Ishikawa (cell line): ENCODE measurements around the gene APBA3.

Experiments used
- CREB1 ChIP-seq: IDR thresholded peaks from 2 replicates; pipeline ENCODE4 v1.6.1; 2012; ENCODE audit warnings: low read depth
- EGR1 ChIP-seq: IDR thresholded peaks from 2 replicates; pipeline ENCODE4 v1.6.1; 2012
- EP300 ChIP-seq: IDR thresholded peaks from 2 replicates; pipeline ENCODE4 v1.6.1; 2012; ENCODE audit warnings: borderline replicate concordance
- FOXM1 ChIP-seq: IDR thresholded peaks from 2 replicates; pipeline ENCODE4 v1.6.1; 2012; ENCODE audit warnings: low read depth, borderline replicate concordance
- NFIC ChIP-seq: IDR thresholded peaks from 2 replicates; pipeline ENCODE4 v1.6.1; 2012
- RAD21 ChIP-seq: IDR thresholded peaks from 2 replicates; pipeline ENCODE4 v1.6.1; 2012; ENCODE audit warnings: low read depth
- TAF1 ChIP-seq: IDR thresholded peaks from 2 replicates; pipeline ENCODE4 v1.6.1; 2012; ENCODE audit warnings: low read depth, mild to moderate bottlenecking
- TCF12 ChIP-seq: IDR thresholded peaks from 2 replicates; pipeline ENCODE4 v1.6.1; 2012; ENCODE audit warnings: low read depth
- TEAD4 ChIP-seq: IDR thresholded peaks from 2 replicates; pipeline ENCODE4 v1.6.1; 2012
- YY1 ChIP-seq: IDR thresholded peaks from 2 replicates; pipeline ENCODE4 v1.6.1; 2012; ENCODE audit warnings: low read depth
- TF ChIP-seq, protein P1 (sequence below): IDR thresholded peaks from 2 replicates; pipeline ENCODE4 v1.6.1; 2012
- TF ChIP-seq, protein P2 (sequence below): IDR thresholded peaks from 2 replicates; pipeline ENCODE4 v1.6.1; 2012; ENCODE audit warnings: low read depth, mild to moderate bottlenecking
- TF ChIP-seq, protein P3 (sequence below): IDR thresholded peaks from 2 replicates; pipeline ENCODE4 v1.6.1; 2012

DNA sequence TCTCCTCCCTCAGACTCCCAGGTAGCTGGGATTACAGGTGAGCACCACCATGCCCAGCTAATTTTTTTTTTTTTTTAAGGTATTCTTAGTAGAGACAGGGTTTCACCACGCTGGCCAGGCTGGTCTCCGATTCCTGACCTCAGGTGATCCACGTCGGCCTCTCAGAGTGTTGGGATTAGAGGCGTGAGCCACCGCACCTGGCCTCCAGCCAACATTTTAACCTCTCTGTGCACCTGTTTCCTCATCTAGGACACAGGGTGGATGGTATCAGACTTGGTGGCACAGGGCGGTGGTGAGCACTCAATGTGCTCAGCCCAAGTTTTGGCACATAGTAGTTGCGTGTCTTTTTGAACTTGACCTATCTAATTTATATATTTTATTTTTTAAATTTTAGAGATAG, 12.5 kb downstream of the APBA3 start:
- TF ChIP-seq, protein P1, sequence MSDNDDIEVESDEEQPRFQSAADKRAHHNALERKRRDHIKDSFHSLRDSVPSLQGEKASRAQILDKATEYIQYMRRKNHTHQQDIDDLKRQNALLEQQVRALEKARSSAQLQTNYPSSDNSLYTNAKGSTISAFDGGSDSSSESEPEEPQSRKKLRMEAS: no peak
- TF ChIP-seq YY1 (no peak), TAF1 (no peak), TCF12 (no peak), RAD21 (no peak), FOXM1 (no peak), CREB1 (no peak), EGR1 (no peak), TEAD4 (no peak), EP300 (no peak), NFIC (peak; percentile 40; the same call in 1 of the 2 replicates)
- TF ChIP-seq, protein P2, sequence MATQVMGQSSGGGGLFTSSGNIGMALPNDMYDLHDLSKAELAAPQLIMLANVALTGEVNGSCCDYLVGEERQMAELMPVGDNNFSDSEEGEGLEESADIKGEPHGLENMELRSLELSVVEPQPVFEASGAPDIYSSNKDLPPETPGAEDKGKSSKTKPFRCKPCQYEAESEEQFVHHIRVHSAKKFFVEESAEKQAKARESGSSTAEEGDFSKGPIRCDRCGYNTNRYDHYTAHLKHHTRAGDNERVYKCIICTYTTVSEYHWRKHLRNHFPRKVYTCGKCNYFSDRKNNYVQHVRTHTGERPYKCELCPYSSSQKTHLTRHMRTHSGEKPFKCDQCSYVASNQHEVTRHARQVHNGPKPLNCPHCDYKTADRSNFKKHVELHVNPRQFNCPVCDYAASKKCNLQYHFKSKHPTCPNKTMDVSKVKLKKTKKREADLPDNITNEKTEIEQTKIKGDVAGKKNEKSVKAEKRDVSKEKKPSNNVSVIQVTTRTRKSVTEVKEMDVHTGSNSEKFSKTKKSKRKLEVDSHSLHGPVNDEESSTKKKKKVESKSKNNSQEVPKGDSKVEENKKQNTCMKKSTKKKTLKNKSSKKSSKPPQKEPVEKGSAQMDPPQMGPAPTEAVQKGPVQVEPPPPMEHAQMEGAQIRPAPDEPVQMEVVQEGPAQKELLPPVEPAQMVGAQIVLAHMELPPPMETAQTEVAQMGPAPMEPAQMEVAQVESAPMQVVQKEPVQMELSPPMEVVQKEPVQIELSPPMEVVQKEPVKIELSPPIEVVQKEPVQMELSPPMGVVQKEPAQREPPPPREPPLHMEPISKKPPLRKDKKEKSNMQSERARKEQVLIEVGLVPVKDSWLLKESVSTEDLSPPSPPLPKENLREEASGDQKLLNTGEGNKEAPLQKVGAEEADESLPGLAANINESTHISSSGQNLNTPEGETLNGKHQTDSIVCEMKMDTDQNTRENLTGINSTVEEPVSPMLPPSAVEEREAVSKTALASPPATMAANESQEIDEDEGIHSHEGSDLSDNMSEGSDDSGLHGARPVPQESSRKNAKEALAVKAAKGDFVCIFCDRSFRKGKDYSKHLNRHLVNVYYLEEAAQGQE: no peak
- TF ChIP-seq, protein P3, sequence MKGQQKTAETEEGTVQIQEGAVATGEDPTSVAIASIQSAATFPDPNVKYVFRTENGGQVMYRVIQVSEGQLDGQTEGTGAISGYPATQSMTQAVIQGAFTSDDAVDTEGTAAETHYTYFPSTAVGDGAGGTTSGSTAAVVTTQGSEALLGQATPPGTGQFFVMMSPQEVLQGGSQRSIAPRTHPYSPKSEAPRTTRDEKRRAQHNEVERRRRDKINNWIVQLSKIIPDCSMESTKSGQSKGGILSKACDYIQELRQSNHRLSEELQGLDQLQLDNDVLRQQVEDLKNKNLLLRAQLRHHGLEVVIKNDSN: no peak
